HepG2 (cell line): ENCODE results near the gene PITRM1. TPM values are rescaled to one million over a fixed set of nuclear protein-coding genes. Genes with fewer than 3 reads are reported as not detected.

Source experiments
- ATAC-seq: fragments of 200-7000 bp; cut with Tn5 transposase; 3 replicates; pipeline ENCODE4 v1.9.1; 2020; ENCODE audit warnings: mild to moderate bottlenecking, moderate library complexity
- BruUV-seq: library from RNA; stranded (reverse); fragments of 400-500 nt; replicated peaks from 2 replicates; lab custom pipeline; 2021; lab: Mats Ljungman, UMichigan
- CTCF ChIA-PET: fragments of 300-600 bp; formaldehyde crosslinking; extraction: SDS; loops from one replicate; lab custom pipeline; 2021; ENCODE audit warnings: low total read pairs, inconsistent platforms, low intra/inter-chr PET ratio; lab: Yijun Ruan, JAX
- POLR2A ChIA-PET: fragments of 350-600 bp; sonication (Branson Sonifier 250); formaldehyde crosslinking; loops from one replicate; lab custom pipeline; 2020; ENCODE audit warnings: antibody characterized with exemption, inconsistent platforms; lab: Yijun Ruan, JAX
- DNase-seq: peaks from one replicate; pipeline ENCODE4 v3.0.0-alpha.2; 2015; ENCODE audit warnings: low spot score
- FAIRE-seq: peaks from 3 replicates; lab custom pipeline; 2011; peaks lifted over from hg19 to GRCh38; lab: Jason Lieb, UNC
- H2AFZ ChIP-seq: one replicate; pipeline ENCODE4 v1.6.1; 2011; ENCODE audit warnings: low read length, inconsistent platforms
- H3K27ac ChIP-seq: fragments of 300-600 bp; 3 replicates; pipeline ENCODE4 v1.8.0; 2011; ENCODE audit warnings: mixed run types, mild to moderate bottlenecking, mixed read lengths, low read length, inconsistent platforms; ENCODE audit not compliant: insufficient read depth; ENCODE audit errors: extremely low read length
- H3K27me3 ChIP-seq, 2 experiments: fragments of 200-600 bp in 1 of 2; 2 replicates in 1 of 2; 3 replicates in 1 of 2; pipeline versions ENCODE4 v1.6.0 to v1.8.0; 2011; ENCODE audit warnings: low read length in 2 of 2, mild to moderate bottlenecking in 2 of 2, moderate library complexity in 2 of 2, inconsistent platforms in 1 of 2; ENCODE audit not compliant: insufficient read depth in 2 of 2, control insufficient read depth in 1 of 2
- H3K36me3 ChIP-seq, 2 experiments: fragments of 200-600 bp in 1 of 2; replicated peaks in 1 of 2; 2 replicates in 1 of 2; 3 replicates in 1 of 2; pipeline versions ENCODE4 v1.5.1 to v1.8.0; 2011; ENCODE audit warnings: low read length in 2 of 2, inconsistent platforms in 1 of 2; ENCODE audit not compliant: insufficient read depth in 2 of 2, control insufficient read depth in 1 of 2
- H3K4me1 ChIP-seq: 2 replicates; pipeline ENCODE4 v1.5.1; 2012; ENCODE audit warnings: low read length, inconsistent platforms; ENCODE audit not compliant: insufficient read depth
- H3K4me2 ChIP-seq: 2 replicates; pipeline ENCODE4 v1.6.0; 2011; ENCODE audit warnings: low read depth, low read length, inconsistent platforms
- H3K4me3 ChIP-seq, 3 experiments: fragments of 200-600 bp in 1 of 3; sonication (generic), shearing (Covaris generic) in 1 of 3; replicated peaks in 1 of 3; 2 replicates each; pipeline ENCODE4 v1.5.1; 2011 to 2016; ENCODE audit warnings: low read length in 3 of 3, inconsistent platforms in 2 of 3, low read depth in 2 of 3, mild to moderate bottlenecking in 2 of 3, control low read depth in 1 of 3, mixed read lengths in 1 of 3; ENCODE audit not compliant: insufficient read depth in 1 of 3
- H3K79me2 ChIP-seq: one replicate; pipeline ENCODE4 v1.6.1; 2011; ENCODE audit warnings: low read length, inconsistent platforms; ENCODE audit not compliant: insufficient read depth
- H3K9ac ChIP-seq: 2 replicates; pipeline ENCODE4 v1.6.0; 2011; ENCODE audit warnings: mild to moderate bottlenecking, low read depth, low read length, inconsistent platforms; ENCODE audit not compliant: insufficient read depth
- H3K9me3 ChIP-seq: 2 replicates; pipeline ENCODE4 v1.5.1; 2012; ENCODE audit warnings: mild to moderate bottlenecking, low read length
- H4K20me1 ChIP-seq: 2 replicates; pipeline ENCODE4 v1.6.0; 2011; ENCODE audit warnings: inconsistent platforms, mild to moderate bottlenecking, low read length, moderate library complexity; ENCODE audit not compliant: insufficient read depth
- EZH2 ChIP-seq: conservative IDR thresholded peaks from 2 replicates; pipeline ENCODE4 v1.6.1; 2012; ENCODE audit warnings: mild to moderate bottlenecking, low read depth, low read length, moderate library complexity
- KDM1A ChIP-seq: IDR thresholded peaks from 2 replicates; pipeline ENCODE4 v1.6.1; 2016; ENCODE audit warnings: missing compliant biosample characterization
- MAFK ChIP-seq, 2 experiments: IDR thresholded peaks in 1 of 2; conservative IDR thresholded peaks in 1 of 2; 2 replicates each; pipeline ENCODE4 v1.6.1; 2011; ENCODE audit warnings: improper control_type of control experiment in 2 of 2, low read length in 2 of 2
- PAX8 ChIP-seq: sonication (generic); formaldehyde crosslinking; IDR thresholded peaks from 2 replicates; pipeline ENCODE4 v1.8.0; 2022; ENCODE audit warnings: mild to moderate bottlenecking, missing genetic modification reagents, borderline replicate concordance
- RNF2 ChIP-seq: fragments of 450-650 bp; conservative IDR thresholded peaks from 2 replicates; pipeline ENCODE4 v1.6.1; 2016; ENCODE audit warnings: low read depth
- TAF1 ChIP-seq: sonication (generic); formaldehyde crosslinking; IDR thresholded peaks from 2 replicates; pipeline ENCODE4 v1.4.0; 2020; ENCODE audit warnings: missing genetic modification reagents
- TFAP4 ChIP-seq: sonication (generic); IDR thresholded peaks from 2 replicates; pipeline ENCODE4 v1.6.1; 2016; ENCODE audit warnings: low read depth, borderline replicate concordance
- THYN1 ChIP-seq: sonication (generic); formaldehyde crosslinking; IDR thresholded peaks from 2 replicates; pipeline ENCODE4 v1.8.1; 2023; ENCODE audit warnings: low read depth, mild to moderate bottlenecking, moderate library complexity, missing genetic modification reagents, borderline replicate concordance
- ZNF282 ChIP-seq: fragments of 450-650 bp; IDR thresholded peaks from 2 replicates; pipeline ENCODE4 v1.6.1; 2018; ENCODE audit not compliant: partially characterized antibody
- ZNF30 ChIP-seq: sonication (generic); formaldehyde crosslinking; IDR thresholded peaks from 2 replicates; pipeline ENCODE4 v1.5.0; 2020; ENCODE audit warnings: mild to moderate bottlenecking, missing genetic modification reagents
- ZNF441 ChIP-seq: sonication (generic); formaldehyde crosslinking; IDR thresholded peaks from 2 replicates; pipeline ENCODE4 v1.7.0; 2021; ENCODE audit warnings: missing genetic modification reagents, borderline replicate concordance
- ZNF556 ChIP-seq: sonication (generic); formaldehyde crosslinking; IDR thresholded peaks from 2 replicates; pipeline ENCODE4 v1.4.0; 2020; ENCODE audit warnings: mild to moderate bottlenecking, missing genetic modification reagents, borderline replicate concordance
- ZNF598 ChIP-seq: sonication (generic); formaldehyde crosslinking; IDR thresholded peaks from 2 replicates; pipeline ENCODE4 v1.5.1; 2020; ENCODE audit warnings: mild to moderate bottlenecking, missing genetic modification reagents, borderline replicate concordance
- ZNF652 ChIP-seq: IDR thresholded peaks from 2 replicates; pipeline ENCODE4 v1.6.1; 2016; ENCODE audit warnings: low read depth, borderline replicate concordance
- ZNF792 ChIP-seq: IDR thresholded peaks from 2 replicates; pipeline ENCODE4 v1.6.1; 2016
- WGBS: methylation state at CpG from one replicate; pipeline ENCODE4 v1.1.6; 2017; ENCODE audit warnings: low lambda C conversion rate; 5-methylcytosine and 5-hydroxymethylcytosine counted together
- in situ Hi-C: cut with HindIII; loops from 2 replicates; pipeline ENCODE4 v1.10.0; 2017; ENCODE audit warnings: low pct_unique_long_range_greater_than_20kb; ENCODE audit not compliant: extremely low pct_ligation_motif_present
- intact Hi-C: fragments of 100-400 bp; cut with micrococcal nuclease; formaldehyde crosslinking; loops from one replicate; pipeline ENCODE4 v1.10.0; 2022; ENCODE audit not compliant: unreplicated experiment
- polyA plus RNA-seq, 8 experiments: library from polyadenylated mRNA; depleted of rRNA in 3 of 8; stranded (reverse) in 7 of 8; unstranded in 1 of 8; fragments of >200 nt; fragmentation: Illumina TruSeq in 4 of 8; extraction: Trizol in 4 of 8; gene quantifications; 2 replicates each; pipeline versions ENCODE4 v1.2.1 to v1.2.3, GENCODE V29; 2011 to 2016; ENCODE audit warnings: low read depth in 4 of 8, missing spikeins in 1 of 8, mixed read lengths in 1 of 8; ENCODE audit not compliant: insufficient read depth in 1 of 8
- total RNA-seq, 5 experiments: library from RNA; depleted of rRNA; stranded (reverse); fragments of >200 nt; fragmentation: Illumina TruSeq; extraction: Trizol; gene quantifications; 2 replicates each; pipeline ENCODE4 v1.2.3, GENCODE V29; 2016; ENCODE audit warnings: low read depth in 1 of 5
- TF ChIP-seq, protein P1 (sequence below): sonication (generic); formaldehyde crosslinking; IDR thresholded peaks from 2 replicates; pipeline ENCODE4 v1.9.0; 2022; ENCODE audit warnings: missing genetic modification reagents, mild to moderate bottlenecking, borderline replicate concordance

PITRM1 gene
- total and polyA plus RNA-seq, 2 of the 13 experiments (the other 11 are each of a cell fraction or from before 2014, with no cell fraction given) = 16.4 to 29.0 TPM

DNA sequence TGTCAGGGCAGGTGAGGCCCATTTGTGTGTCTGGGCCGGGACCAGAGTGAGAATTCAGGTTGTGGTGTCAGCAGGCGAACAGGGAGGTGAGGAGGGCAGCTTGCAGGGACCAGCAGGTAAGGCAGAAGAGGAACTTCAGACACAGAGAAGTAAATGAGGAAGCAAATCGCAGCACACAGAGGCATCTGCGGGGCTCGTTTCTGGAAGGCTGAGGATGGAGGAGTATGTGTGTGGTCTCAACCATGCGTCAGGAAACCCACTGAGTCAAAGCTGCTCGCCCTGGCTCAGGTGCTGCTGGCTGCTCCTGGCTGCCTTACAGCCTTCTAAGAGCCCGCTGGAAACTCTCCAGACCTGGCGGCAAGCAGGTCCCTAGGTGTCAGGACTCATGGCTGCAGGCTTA is 26.9 kb upstream of the PITRM1 start:
- Histone ChIP-seq H3K9ac (no peak overlapping the region), H3K36me3 (no peaks in the 10 kb centered on the region), H3K79me2 (no peaks in the 10 kb centered on the region), H2AFZ (no peak overlapping the region), H3K4me1 (0 out of 2 replicates have a peak, but pooled peaks cover 4% of the 10 kb centered on the region), H3K27me3 (peaks cover 10 to 73% of the 10 kb centered on the region in 2 experiments), H3K4me2 (no peak overlapping the region), H4K20me1 (no peaks in the 10 kb centered on the region), H3K4me3 (no peak overlapping the region), H3K27ac (no peak overlapping the region), H3K9me3 (no peaks in the 10 kb centered on the region)
- ChIA-PET POLR2A (no interaction called here), CTCF (no interaction called here)
- ATAC-seq (no peak), FAIRE-seq (no peak), DNase-seq (no peak)
- no TSS peak for BruUV-seq
- no peak for TF ChIP-seq ZNF441 (CRISPR knock-in tag)
- no peak for TF ChIP-seq TAF1 (CRISPR knock-in tag)
- no peak for TF ChIP-seq PAX8
- no peak for TF ChIP-seq KDM1A
- no peak for TF ChIP-seq TFAP4
- TF ChIP-seq THYN1 = no peak
- no peak for TF ChIP-seq RNF2
- TF ChIP-seq ZNF652 = no peak
- TF ChIP-seq, protein P1, sequence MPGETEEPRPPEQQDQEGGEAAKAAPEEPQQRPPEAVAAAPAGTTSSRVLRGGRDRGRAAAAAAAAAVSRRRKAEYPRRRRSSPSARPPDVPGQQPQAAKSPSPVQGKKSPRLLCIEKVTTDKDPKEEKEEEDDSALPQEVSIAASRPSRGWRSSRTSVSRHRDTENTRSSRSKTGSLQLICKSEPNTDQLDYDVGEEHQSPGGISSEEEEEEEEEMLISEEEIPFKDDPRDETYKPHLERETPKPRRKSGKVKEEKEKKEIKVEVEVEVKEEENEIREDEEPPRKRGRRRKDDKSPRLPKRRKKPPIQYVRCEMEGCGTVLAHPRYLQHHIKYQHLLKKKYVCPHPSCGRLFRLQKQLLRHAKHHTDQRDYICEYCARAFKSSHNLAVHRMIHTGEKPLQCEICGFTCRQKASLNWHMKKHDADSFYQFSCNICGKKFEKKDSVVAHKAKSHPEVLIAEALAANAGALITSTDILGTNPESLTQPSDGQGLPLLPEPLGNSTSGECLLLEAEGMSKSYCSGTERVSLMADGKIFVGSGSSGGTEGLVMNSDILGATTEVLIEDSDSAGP = no peak
- TF ChIP-seq ZNF556 = no peak
- no peak for TF ChIP-seq MAFK (conservative IDR thresholded peaks at IDR 0.05 in 1 of 2, IDR thresholded peaks at IDR 0.05 in 1 of 2; ENCODE audit: low read length in 2 of 2)
- TF ChIP-seq ZNF598 (CRISPR knock-in tag) = no peak
- TF ChIP-seq ZNF282 = no peak
- TF ChIP-seq EZH2 = no peak
- TF ChIP-seq ZNF792 = no peak
- TF ChIP-seq ZNF30 (CRISPR knock-in tag) = no peak
- in situ Hi-C loops = loop anchor here (5.0 kb wide), 1 partner anchor 1573 kb away; no protein-coding TSS in a partner anchor
- intact Hi-C loops = loop anchor here (5.0 kb wide), 1 partner anchor 1458 kb away; no protein-coding TSS in a partner anchor
- WGBS = 19% methylated on average over 5 of the region's 9 CpGs
